Kidney capillary endothelial cell (primary cell): ENCODE results near the gene NKX6-1.

Experiments
- DNase-seq: peaks from one replicate; pipeline ENCODE4 v3.0.0-alpha.2; 2018; ENCODE audit warnings: low spot score

The NKX6-1 gene

GRCh38 chr4:84477738-84478137 lies 21.4 kb downstream of the NKX6-1 start:
- DNase-seq = no peak

- no peak for DNase-seq
Observed at GRCh38 chr4:84474107-84474506, 25.0 kb downstream of the NKX6-1 start.

GRCh38 chr4:84472154-84472553 lies 26.9 kb downstream of the NKX6-1 start:
- no peak for DNase-seq

- DNase-seq = no peak
Observed at GRCh38 chr4:84470204-84470785, 28.8 kb downstream of the NKX6-1 start.

- DNase-seq = no peak
Observed at GRCh38 chr4:84467601-84468000, 31.5 kb downstream of the NKX6-1 start.

- no peak for DNase-seq
Observed at GRCh38 chr4:84459783-84460182, 39.3 kb downstream of the NKX6-1 start.

- no peak for DNase-seq
Observed at GRCh38 chr4:84456157-84456556, 42.9 kb downstream of the NKX6-1 start.

- no peak for DNase-seq
Observed at GRCh38 chr4:84455697-84456096, 43.4 kb downstream of the NKX6-1 start.

- DNase-seq = no peak
Observed at GRCh38 chr4:84451546-84451945, 47.5 kb downstream of the NKX6-1 start.

- DNase-seq = no peak
Observed at GRCh38 chr4:84443523-84443922, 55.6 kb downstream of the NKX6-1 start.

- DNase-seq = no peak
Observed at GRCh38 chr4:84442778-84443177, 56.3 kb downstream of the NKX6-1 start.
